HG03095 (cell line): ENCODE measurements around the gene EFCAB13.
"Not testable (repeated sequence)": the region's sequence is repeated elsewhere in the genome, so short reads cannot be mapped to it uniquely, and the experiment has no call there.

ENCODE experiments used
- ATAC-seq: cut with Tn5 transposase; IDR thresholded peaks from one replicate; pipeline ENCODE4 v1.9.1; 2021; ENCODE audit warnings: moderate library complexity; ENCODE audit not compliant: unreplicated experiment

EFCAB13 gene

GRCh38 chr17:47423406-47424295, 99.9 kb downstream of the EFCAB13 start:
- no peak for ATAC-seq

GRCh38 chr17:47425233-47425632, 101.5 kb downstream of the EFCAB13 start:
- ATAC-seq: not testable (repeated sequence)

GRCh38 chr17:47425887-47426635, 102.3 kb downstream of the EFCAB13 start:
- ATAC-seq: not testable (repeated sequence)

GRCh38 chr17:47427985-47428384, 104.2 kb downstream of the EFCAB13 start:
- ATAC-seq: no peak

GRCh38 chr17:47432240-47432639, 108.5 kb downstream of the EFCAB13 start:
- ATAC-seq: not testable (repeated sequence)

- ATAC-seq: no peak
These were observed 141.4 kb downstream of the EFCAB13 start for GRCh38 chr17:47465165-47465564.

GRCh38 chr17:47466976-47467375, 143.2 kb downstream of the EFCAB13 start:
- not testable (repeated sequence) for ATAC-seq

GRCh38 chr17:47470836-47471235, 147.1 kb downstream of the EFCAB13 start:
- ATAC-seq: no peak

GRCh38 chr17:47472073-47472472, 148.3 kb downstream of the EFCAB13 start:
- ATAC-seq: not testable (repeated sequence)
